ENCODE results near the gene C9orf50.

DNA sequence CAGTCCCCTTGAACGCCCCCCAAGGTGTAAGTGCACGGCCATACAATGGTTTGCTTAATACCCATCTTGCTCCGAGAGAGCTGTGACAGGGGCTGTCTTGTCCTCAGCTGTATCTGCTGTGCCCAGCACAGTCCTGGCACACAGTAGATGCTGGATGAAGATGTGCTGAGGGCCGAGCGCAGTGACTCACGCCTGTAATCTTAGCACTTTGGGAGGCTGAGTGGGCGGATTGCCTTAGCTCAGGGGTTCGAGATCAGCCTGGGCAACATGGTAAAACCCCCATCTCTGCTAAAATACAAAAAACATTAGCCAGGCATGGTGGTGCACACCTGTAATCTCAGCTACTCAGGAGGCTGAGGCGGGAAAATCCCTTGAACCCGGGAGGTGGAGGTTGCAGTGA, 53.6 kb downstream of the C9orf50 start:
- TF ChIP-seq CREB1 (CRISPR knock-in tag; IDR thresholded peaks at IDR 0.05; ENCODE audit: low read depth) (no peak), EZH2phosphoT487 (IDR thresholded peaks at IDR 0.05; ENCODE audit: unreplicated experiment) (no peak), ZNF331 (CRISPR knock-in tag; IDR thresholded peaks at IDR 0.05; ENCODE audit: low read depth) (no peak)
- TF ChIP-seq, protein P1, sequence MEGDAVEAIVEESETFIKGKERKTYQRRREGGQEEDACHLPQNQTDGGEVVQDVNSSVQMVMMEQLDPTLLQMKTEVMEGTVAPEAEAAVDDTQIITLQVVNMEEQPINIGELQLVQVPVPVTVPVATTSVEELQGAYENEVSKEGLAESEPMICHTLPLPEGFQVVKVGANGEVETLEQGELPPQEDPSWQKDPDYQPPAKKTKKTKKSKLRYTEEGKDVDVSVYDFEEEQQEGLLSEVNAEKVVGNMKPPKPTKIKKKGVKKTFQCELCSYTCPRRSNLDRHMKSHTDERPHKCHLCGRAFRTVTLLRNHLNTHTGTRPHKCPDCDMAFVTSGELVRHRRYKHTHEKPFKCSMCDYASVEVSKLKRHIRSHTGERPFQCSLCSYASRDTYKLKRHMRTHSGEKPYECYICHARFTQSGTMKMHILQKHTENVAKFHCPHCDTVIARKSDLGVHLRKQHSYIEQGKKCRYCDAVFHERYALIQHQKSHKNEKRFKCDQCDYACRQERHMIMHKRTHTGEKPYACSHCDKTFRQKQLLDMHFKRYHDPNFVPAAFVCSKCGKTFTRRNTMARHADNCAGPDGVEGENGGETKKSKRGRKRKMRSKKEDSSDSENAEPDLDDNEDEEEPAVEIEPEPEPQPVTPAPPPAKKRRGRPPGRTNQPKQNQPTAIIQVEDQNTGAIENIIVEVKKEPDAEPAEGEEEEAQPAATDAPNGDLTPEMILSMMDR (conservative IDR thresholded peaks at IDR 0.05; ENCODE audit: low read depth in 2 of 2): no peak

All from GM23338 (cell line).